GM21825 (cell line): Measurements from ENCODE around the gene LIMS4.
"Not testable (repeated sequence)": the region's sequence is repeated elsewhere in the genome, so short reads cannot be mapped to it uniquely, and the experiment has no call there.

Experiments
- ATAC-seq: cut with Tn5 transposase; IDR thresholded peaks from one replicate; pipeline ENCODE4 v1.9.1; 2021; ENCODE audit warnings: mild to moderate bottlenecking, moderate library complexity; ENCODE audit not compliant: unreplicated experiment

Gene LIMS4

GRCh38 chr2:110472171-110473058 is at the start of gene LIMS4:
Gene LIMS4 (minus strand): TSS chr2:110472816. CDS start chr2:110472778, 38 bp downstream.
- ATAC-seq, result not testable (repeated sequence)

GRCh38 chr2:110499755-110500377 is 27.2 kb upstream of the LIMS4 start:
- peak; percentile 78 for ATAC-seq

- ATAC-seq, result not testable (repeated sequence)
Measured at GRCh38 chr2:110496027-110496426, 23.4 kb upstream of the LIMS4 start.

- not testable (repeated sequence) for ATAC-seq
Measured at GRCh38 chr2:110494488-110494887, 21.9 kb upstream of the LIMS4 start.

GRCh38 chr2:110488991-110489390 is 16.4 kb upstream of the LIMS4 start:
- not testable (repeated sequence) for ATAC-seq

GRCh38 chr2:110482697-110483096 is 10.1 kb upstream of the LIMS4 start:
- ATAC-seq, result not testable (repeated sequence)

GRCh38 chr2:110481200-110481599 is 8.6 kb upstream of the LIMS4 start:
- not testable (repeated sequence) for ATAC-seq

- ATAC-seq, result not testable (repeated sequence)
Measured at GRCh38 chr2:110480084-110480483, 7.5 kb upstream of the LIMS4 start.

- ATAC-seq, result not testable (repeated sequence)
Measured at GRCh38 chr2:110477370-110477769, 4.8 kb upstream of the LIMS4 start.

- not testable (repeated sequence) for ATAC-seq
Measured at GRCh38 chr2:110476952-110477351, 4.3 kb upstream of the LIMS4 start.

GRCh38 chr2:110475627-110476359 is 3.2 kb upstream of the LIMS4 start:
- ATAC-seq, result not testable (repeated sequence)

- peak; percentile 97 for ATAC-seq
Measured at GRCh38 chr2:110474898-110475297, 2.3 kb upstream of the LIMS4 start.

GRCh38 chr2:110473059-110473358 is 393 bp upstream of the LIMS4 start:
- not testable (repeated sequence) for ATAC-seq

GRCh38 chr2:110468921-110469320 is 3.7 kb downstream of the LIMS4 start:
- ATAC-seq, result not testable (repeated sequence)

- ATAC-seq, result peak; percentile 96
Measured at GRCh38 chr2:110465312-110465711, 7.3 kb downstream of the LIMS4 start.

GRCh38 chr2:110462458-110462857 is 10.2 kb downstream of the LIMS4 start:
- ATAC-seq, result not testable (repeated sequence)

- ATAC-seq, result not testable (repeated sequence)
Measured at GRCh38 chr2:110460318-110460717, 12.3 kb downstream of the LIMS4 start.

GRCh38 chr2:110457214-110457590 is 15.4 kb downstream of the LIMS4 start:
- not testable (repeated sequence) for ATAC-seq

- not testable (repeated sequence) for ATAC-seq
Measured at GRCh38 chr2:110456291-110457213, 16.1 kb downstream of the LIMS4 start.

- ATAC-seq, result not testable (repeated sequence)
Measured at GRCh38 chr2:110455080-110455670, 17.4 kb downstream of the LIMS4 start.
